AG10803 (cell line): ENCODE measurements around the gene MASP1.
"Not testable (repeated sequence)": the region's sequence is repeated elsewhere in the genome, so short reads cannot be mapped to it uniquely, and the experiment has no call there.

Experiments used
- DNase-seq: peaks from one replicate; pipeline ENCODE4 v3.0.0; 2010; ENCODE audit warnings: low read depth
- H3K4me3 ChIP-seq: 2 replicates; pipeline ENCODE4 v1.5.1; 2011; ENCODE audit warnings: mild to moderate bottlenecking, low read length, control low read depth
- TF ChIP-seq, protein P1 (sequence below): conservative IDR thresholded peaks from 2 replicates; pipeline ENCODE4 v1.5.1; 2011; ENCODE audit warnings: mild to moderate bottlenecking, low read length, control low read depth, inconsistent platforms

Gene MASP1

DNA sequence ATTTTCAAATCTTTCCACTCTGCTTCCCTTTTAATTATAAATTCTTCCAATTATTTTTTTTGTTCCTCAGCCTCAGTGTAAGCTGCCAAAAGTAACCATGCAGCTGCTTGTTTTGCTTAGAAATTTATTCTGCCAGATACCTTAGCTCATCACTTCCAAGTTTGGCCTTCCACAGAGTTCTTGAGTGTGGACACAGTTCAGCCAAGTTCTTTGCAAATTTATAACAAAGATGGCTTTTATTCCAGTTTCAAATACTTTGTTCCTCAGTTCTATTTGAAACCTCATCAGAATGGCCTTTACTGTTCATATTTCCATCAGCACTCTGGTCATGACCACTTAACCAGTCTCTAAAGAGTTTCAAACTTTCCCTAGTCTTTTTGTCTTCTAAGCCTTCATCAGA, 83.9 kb downstream of the MASP1 start:
- peak; percentile 75 for DNase-seq
- TF ChIP-seq, protein P1, sequence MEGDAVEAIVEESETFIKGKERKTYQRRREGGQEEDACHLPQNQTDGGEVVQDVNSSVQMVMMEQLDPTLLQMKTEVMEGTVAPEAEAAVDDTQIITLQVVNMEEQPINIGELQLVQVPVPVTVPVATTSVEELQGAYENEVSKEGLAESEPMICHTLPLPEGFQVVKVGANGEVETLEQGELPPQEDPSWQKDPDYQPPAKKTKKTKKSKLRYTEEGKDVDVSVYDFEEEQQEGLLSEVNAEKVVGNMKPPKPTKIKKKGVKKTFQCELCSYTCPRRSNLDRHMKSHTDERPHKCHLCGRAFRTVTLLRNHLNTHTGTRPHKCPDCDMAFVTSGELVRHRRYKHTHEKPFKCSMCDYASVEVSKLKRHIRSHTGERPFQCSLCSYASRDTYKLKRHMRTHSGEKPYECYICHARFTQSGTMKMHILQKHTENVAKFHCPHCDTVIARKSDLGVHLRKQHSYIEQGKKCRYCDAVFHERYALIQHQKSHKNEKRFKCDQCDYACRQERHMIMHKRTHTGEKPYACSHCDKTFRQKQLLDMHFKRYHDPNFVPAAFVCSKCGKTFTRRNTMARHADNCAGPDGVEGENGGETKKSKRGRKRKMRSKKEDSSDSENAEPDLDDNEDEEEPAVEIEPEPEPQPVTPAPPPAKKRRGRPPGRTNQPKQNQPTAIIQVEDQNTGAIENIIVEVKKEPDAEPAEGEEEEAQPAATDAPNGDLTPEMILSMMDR, result no peak
- H3K4me3 ChIP-seq, result no peak overlapping the region

- no peak overlapping the region for H3K4me3 ChIP-seq
- no peak for DNase-seq
- TF ChIP-seq, protein P1, result no peak
Measured at GRCh38 chr3:187207062-187207461, 84.5 kb downstream of the MASP1 start.

GRCh38 chr3:187205683-187206082, 85.9 kb downstream of the MASP1 start:
- no peak for DNase-seq
- no peak overlapping the region for H3K4me3 ChIP-seq
- TF ChIP-seq, protein P1, result no peak

- not testable (repeated sequence) for DNase-seq, H3K4me3 ChIP-seq
Measured at GRCh38 chr3:187199463-187200050, 92.0 kb downstream of the MASP1 start.

- TF ChIP-seq, protein P1, result no peak
- DNase-seq, result no peak
- H3K4me3 ChIP-seq, result no peak overlapping the region
Measured at GRCh38 chr3:187198490-187198889, 93.0 kb downstream of the MASP1 start.

- TF ChIP-seq, protein P1, result no peak
- no peak for DNase-seq
- H3K4me3 ChIP-seq, result no peak within 1 kb of the TSS
Measured at GRCh38 chr3:187197335-187197649, 94.2 kb downstream of the MASP1 start, which contains the start of gene RTP1. TSS of gene RTP1 (plus strand) at chr3:187197486. CDS start at chr3:187197516, 30 bp downstream.

- no peak for DNase-seq
- TF ChIP-seq, protein P1, result no peak
- H3K4me3 ChIP-seq, result no peak overlapping the region
Measured at GRCh38 chr3:187196573-187197334, 94.8 kb downstream of the MASP1 start.
